DND-41 (cell line): Measurements from ENCODE around the gene SFMBT2.

Source experiments
- ATAC-seq: fragments of 200-7000 bp; cut with Tn5 transposase; 3 replicates; pipeline ENCODE4 v1.9.1; 2021; ENCODE audit warnings: low read depth; ENCODE audit not compliant: insufficient read depth
- DNase-seq: peaks from one replicate; pipeline ENCODE4 v3.0.0-alpha.2; 2020
- H2AFZ ChIP-seq: 2 replicates; pipeline ENCODE4 v1.6.0; 2012; ENCODE audit warnings: low read depth, low read length
- H3K27ac ChIP-seq: 2 replicates; pipeline ENCODE4 v1.5.1; 2012; ENCODE audit warnings: low read length, inconsistent platforms
- H3K27me3 ChIP-seq: fragments of 200-600 bp; sonication (generic); 2 replicates; pipeline ENCODE4 v1.6.0; 2012; ENCODE audit warnings: low read length, mild to moderate bottlenecking, inconsistent platforms; ENCODE audit not compliant: insufficient read depth, poor library complexity
- H3K36me3 ChIP-seq: 2 replicates; pipeline ENCODE4 v1.5.1; 2012; ENCODE audit warnings: low read length, inconsistent platforms; ENCODE audit not compliant: insufficient read depth
- H3K4me1 ChIP-seq: 2 replicates; pipeline ENCODE4 v1.5.1; 2012; ENCODE audit warnings: mild to moderate bottlenecking, low read length; ENCODE audit not compliant: insufficient read depth
- H3K4me2 ChIP-seq: 2 replicates; pipeline ENCODE4 v1.6.0; 2012; ENCODE audit warnings: mild to moderate bottlenecking, moderate library complexity, low read length, inconsistent platforms; ENCODE audit not compliant: insufficient read depth
- H3K4me3 ChIP-seq, 2 experiments: fragments of 200-600 bp in 1 of 2; shearing (Covaris generic) in 1 of 2; 2 replicates each; pipeline ENCODE4 v1.5.1; 2012 to 2016; ENCODE audit warnings: inconsistent platforms in 2 of 2, low read length in 2 of 2, mild to moderate bottlenecking in 2 of 2, low read depth in 1 of 2, moderate library complexity in 1 of 2
- H3K79me2 ChIP-seq: 2 replicates; pipeline ENCODE4 v1.6.0; 2012; ENCODE audit warnings: low read length, inconsistent platforms; ENCODE audit not compliant: insufficient read depth
- H3K9ac ChIP-seq: 2 replicates; pipeline ENCODE4 v1.6.0; 2012; ENCODE audit warnings: low read depth, mild to moderate bottlenecking, inconsistent platforms, low read length, moderate library complexity
- H3K9me3 ChIP-seq: 2 replicates; pipeline ENCODE4 v1.5.1; 2012; ENCODE audit warnings: low read length, moderate library complexity, mild to moderate bottlenecking, inconsistent platforms; ENCODE audit not compliant: insufficient read depth, severe bottlenecking
- H4K20me1 ChIP-seq: 2 replicates; pipeline ENCODE4 v1.6.0; 2012; ENCODE audit warnings: low read length; ENCODE audit not compliant: insufficient read depth
- EZH2 ChIP-seq: IDR thresholded peaks from 3 replicates; pipeline ENCODE4 v1.6.1; 2012; ENCODE audit warnings: borderline replicate concordance, low read depth, mild to moderate bottlenecking, moderate library complexity, low read length, inconsistent platforms; ENCODE audit not compliant: severe bottlenecking
- TF ChIP-seq, protein P1 (sequence below): IDR thresholded peaks from 2 replicates; pipeline ENCODE4 v1.5.1; 2012; ENCODE audit warnings: borderline replicate concordance, low read length, moderate library complexity, mild to moderate bottlenecking; ENCODE audit not compliant: poor library complexity, severe bottlenecking; ENCODE audit errors: extremely low read depth

SFMBT2 gene

DNA sequence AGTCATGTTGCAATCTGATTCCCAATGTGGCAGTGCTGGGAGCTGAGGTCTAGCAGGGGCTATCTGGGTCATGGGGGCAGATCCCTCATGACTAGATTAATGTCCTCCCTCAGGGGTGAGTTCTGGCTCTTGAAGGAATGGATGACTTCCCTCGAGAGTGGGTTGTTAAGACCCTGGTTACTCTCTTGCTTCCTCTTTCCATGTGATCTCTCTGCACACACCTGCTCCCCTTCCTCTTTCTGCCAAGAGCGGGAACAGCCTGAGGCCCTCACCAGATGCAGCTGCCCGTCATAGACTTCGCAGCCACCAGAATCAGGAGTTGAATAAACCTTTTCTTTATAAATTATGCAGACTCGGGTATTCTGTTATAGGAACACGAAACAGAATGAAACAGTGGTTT lies 37.8 kb downstream of the SFMBT2 start:
- H3K4me3 ChIP-seq, result no peak overlapping the region
- H4K20me1 ChIP-seq, result peaks cover 61% of the 10 kb centered on the region
- H3K9ac ChIP-seq, result no peak overlapping the region
- H3K79me2 ChIP-seq, result peaks cover 97% of the 10 kb centered on the region
- H3K27me3 ChIP-seq, result no peaks in the 10 kb centered on the region
- no peak overlapping the region for H3K4me2 ChIP-seq
- no peaks in the 10 kb centered on the region for H3K4me1 ChIP-seq
- no peak for DNase-seq
- no peak for ATAC-seq
- no peaks in the 10 kb centered on the region for H3K9me3 ChIP-seq
- peaks cover 94% of the 10 kb centered on the region for H3K36me3 ChIP-seq
- TF ChIP-seq EZH2, result no peak
- TF ChIP-seq, protein P1, sequence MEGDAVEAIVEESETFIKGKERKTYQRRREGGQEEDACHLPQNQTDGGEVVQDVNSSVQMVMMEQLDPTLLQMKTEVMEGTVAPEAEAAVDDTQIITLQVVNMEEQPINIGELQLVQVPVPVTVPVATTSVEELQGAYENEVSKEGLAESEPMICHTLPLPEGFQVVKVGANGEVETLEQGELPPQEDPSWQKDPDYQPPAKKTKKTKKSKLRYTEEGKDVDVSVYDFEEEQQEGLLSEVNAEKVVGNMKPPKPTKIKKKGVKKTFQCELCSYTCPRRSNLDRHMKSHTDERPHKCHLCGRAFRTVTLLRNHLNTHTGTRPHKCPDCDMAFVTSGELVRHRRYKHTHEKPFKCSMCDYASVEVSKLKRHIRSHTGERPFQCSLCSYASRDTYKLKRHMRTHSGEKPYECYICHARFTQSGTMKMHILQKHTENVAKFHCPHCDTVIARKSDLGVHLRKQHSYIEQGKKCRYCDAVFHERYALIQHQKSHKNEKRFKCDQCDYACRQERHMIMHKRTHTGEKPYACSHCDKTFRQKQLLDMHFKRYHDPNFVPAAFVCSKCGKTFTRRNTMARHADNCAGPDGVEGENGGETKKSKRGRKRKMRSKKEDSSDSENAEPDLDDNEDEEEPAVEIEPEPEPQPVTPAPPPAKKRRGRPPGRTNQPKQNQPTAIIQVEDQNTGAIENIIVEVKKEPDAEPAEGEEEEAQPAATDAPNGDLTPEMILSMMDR, result no peak
- H3K27ac ChIP-seq, result no peak overlapping the region
- no peak overlapping the region for H2AFZ ChIP-seq

DNA sequence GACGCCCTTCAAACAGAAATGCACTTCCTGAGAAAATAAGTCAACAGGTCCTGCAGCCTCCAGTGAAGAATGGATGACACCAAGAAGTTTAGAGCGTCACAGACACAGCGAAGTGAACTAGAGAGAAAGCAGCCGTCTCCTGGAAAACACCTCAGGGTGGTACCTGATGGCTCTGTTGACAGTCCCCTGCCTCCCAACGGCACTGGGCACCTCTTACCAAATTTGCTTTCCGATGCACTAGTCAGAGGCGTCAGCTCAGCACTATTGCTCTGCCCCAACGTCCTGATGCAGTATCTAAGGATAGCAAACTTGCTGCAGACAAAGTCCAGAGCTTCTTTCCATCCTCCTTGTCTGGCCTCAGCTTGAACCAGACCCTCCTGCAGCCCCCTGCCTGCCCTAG lies 38.3 kb downstream of the SFMBT2 start:
- no peak overlapping the region for H3K9ac ChIP-seq
- peaks cover 94% of the 10 kb centered on the region for H3K36me3 ChIP-seq
- H4K20me1 ChIP-seq, result peaks cover 58% of the 10 kb centered on the region
- no peak for ATAC-seq
- H3K4me1 ChIP-seq, result no peaks in the 10 kb centered on the region
- H3K4me2 ChIP-seq, result no peak overlapping the region
- H3K27me3 ChIP-seq, result no peaks in the 10 kb centered on the region
- H2AFZ ChIP-seq, result no peak overlapping the region
- no peaks in the 10 kb centered on the region for H3K9me3 ChIP-seq
- TF ChIP-seq, protein P1, result no peak
- TF ChIP-seq EZH2, result no peak
- no peak overlapping the region for H3K4me3 ChIP-seq
- DNase-seq, result no peak
- peaks cover 97% of the 10 kb centered on the region for H3K79me2 ChIP-seq
- H3K27ac ChIP-seq, result no peak overlapping the region

DNA sequence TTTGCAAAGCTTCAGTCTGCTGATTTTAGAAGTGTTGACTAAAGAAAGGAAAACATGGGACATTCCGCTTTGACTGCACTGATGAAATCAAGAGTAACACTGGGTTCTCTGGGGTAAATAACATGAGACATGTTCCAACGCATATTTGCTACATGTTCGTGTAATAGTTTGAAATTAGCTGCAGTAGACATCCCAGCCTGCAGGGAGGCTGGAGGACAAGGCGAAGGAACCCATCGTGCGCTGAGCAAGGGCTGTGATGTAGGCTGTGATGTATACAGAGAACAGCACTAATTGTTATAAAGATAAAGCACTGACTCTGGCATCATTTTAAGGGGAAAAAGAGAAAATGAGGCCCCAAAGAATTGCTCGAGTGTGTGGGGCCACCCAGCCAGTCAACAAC lies 40.3 kb downstream of the SFMBT2 start:
- H3K9me3 ChIP-seq, result no peaks in the 10 kb centered on the region

More for the DNA sequence above, 40.3 kb downstream of the SFMBT2 start:
- no peak for TF ChIP-seq EZH2
- TF ChIP-seq, protein P1, result no peak
- no peak for ATAC-seq
- H3K4me2 ChIP-seq, result no peak overlapping the region
- peaks cover 55% of the 10 kb centered on the region for H4K20me1 ChIP-seq
- no peak overlapping the region for H3K9ac ChIP-seq
- H3K4me1 ChIP-seq, result no peaks in the 10 kb centered on the region
- H3K27me3 ChIP-seq, result no peaks in the 10 kb centered on the region
- H3K4me3 ChIP-seq, result no peak overlapping the region
- H3K27ac ChIP-seq, result no peak overlapping the region
- DNase-seq, result no peak
- peaks cover 99% of the 10 kb centered on the region for H3K36me3 ChIP-seq
- no peak overlapping the region for H2AFZ ChIP-seq
- peaks cover 98% of the 10 kb centered on the region for H3K79me2 ChIP-seq
